ENCODE data around the gene XRCC1.

XRCC1 gene

GRCh38 chr19:43532571-43532961, 42.8 kb downstream of the XRCC1 start:
- Histone ChIP-seq H3K36me3 (ENCODE audit: control insufficient read depth in 2 of 2, insufficient read depth in 1 of 2, low read length in 2 of 2) (peaks cover 17 to 18% of the 10 kb centered on the region in 2 experiments), H3K4me3 (ENCODE audit: low read depth, low read length) (no peak overlapping the region), H3K27ac (ENCODE audit: extremely low read depth, low read depth, low read length) (peak overlapping the region; percentile 73), H3K4me1 (ENCODE audit: control insufficient read depth, insufficient read depth, low read length) (peaks cover 30% of the 10 kb centered on the region), H3K9me3 (ENCODE audit: control insufficient read depth, insufficient read depth, low read depth, low read length) (no peaks in the 10 kb centered on the region)
- POLR2A ChIA-PET: interaction anchor here (0.8 to 2.2 kb wide), 14 partner anchors 8 to 227 kb away, joined by 3 to 25 read pairs (median 6); partner anchors contain the start of genes IRGQ, PHLDB3 and ZNF576
- CTCF ChIA-PET: interaction anchor here (0.6 to 13.6 kb wide), 13 partner anchors 10 to 414 kb away, joined by 3 to 138 read pairs (median 4); no protein-coding TSS in a partner anchor
- TF ChIP-seq ZNF146 (tag by site-specific recombination; IDR thresholded peaks at IDR 0.05) (no peak), ZBTB8A (tag by site-specific recombination; IDR thresholded peaks at IDR 0.05) (peak; percentile 76), ZNF23 (tag by site-specific recombination; IDR thresholded peaks at IDR 0.05; ENCODE audit: borderline replicate concordance) (no peak)

- Histone ChIP-seq H3K27ac (ENCODE audit: extremely low read depth, low read depth, low read length) (no peak overlapping the region), H3K36me3 (ENCODE audit: control insufficient read depth in 2 of 2, insufficient read depth in 1 of 2, low read length in 2 of 2) (peaks cover 0 to 13% of the 10 kb centered on the region in 2 experiments; a peak in 1 of 3 replicates), H3K4me3 (ENCODE audit: low read depth, low read length) (no peak overlapping the region), H3K9me3 (ENCODE audit: control insufficient read depth, insufficient read depth, low read depth, low read length) (no peaks in the 10 kb centered on the region), H3K4me1 (ENCODE audit: control insufficient read depth, insufficient read depth, low read length) (peaks cover 39% of the 10 kb centered on the region)
- ChIA-PET POLR2A (interaction anchor here (0.5 to 2.7 kb wide), 8 partner anchors 9 to 639 kb away, joined by 3 to 10 read pairs (median 4); partner anchors contain the start of genes IRGQ, PHLDB3 and ZNF576), CTCF (interaction anchor here (0.6 to 14.5 kb wide), 17 partner anchors 9 to 423 kb away, joined by 3 to 749 read pairs (median 5); no protein-coding TSS in a partner anchor)
- peak; percentile 89 for TF ChIP-seq SP7 (tag by site-specific recombination; IDR thresholded peaks at IDR 0.05)
- TF ChIP-seq ZNF362 (tag by site-specific recombination; IDR thresholded peaks at IDR 0.05): peak; percentile 98
- 0 out of 2 replicates have a peak, but pooled peaks have one; percentile 12 for TF ChIP-seq ZBTB48 (tag by site-specific recombination; IDR thresholded peaks at IDR 0.05)
- TF ChIP-seq ZNF157 (tag by site-specific recombination; IDR thresholded peaks at IDR 0.05): no peak
- TF ChIP-seq ZNF155 (tag by site-specific recombination; IDR thresholded peaks at IDR 0.05): no peak
- peak; percentile 85 for TF ChIP-seq ZNF324 (tag by site-specific recombination; IDR thresholded peaks at IDR 0.05)
- TF ChIP-seq ZSCAN5A (tag by site-specific recombination; IDR thresholded peaks at IDR 0.05): no peak
- TF ChIP-seq GLIS1 (tag by site-specific recombination; IDR thresholded peaks at IDR 0.05): peak; percentile 97
- TF ChIP-seq ZNF133 (tag by site-specific recombination; IDR thresholded peaks at IDR 0.05): no peak
- peak; percentile 18; the same call in 1 of the 2 replicates for TF ChIP-seq ZNF10 (tag by site-specific recombination; IDR thresholded peaks at IDR 0.05)
- peak; percentile 53; the same call in 1 of the 2 replicates for TF ChIP-seq ZFHX2 (tag by site-specific recombination; conservative IDR thresholded peaks at IDR 0.05)
- no peak for TF ChIP-seq ZFP41 (tag by site-specific recombination; IDR thresholded peaks at IDR 0.05; ENCODE audit: borderline replicate concordance)
- TF ChIP-seq ATF2 (tag by site-specific recombination; IDR thresholded peaks at IDR 0.05; ENCODE audit: low read depth): peak; percentile 63; the same call in 1 of the 2 replicates
- TF ChIP-seq ZNF146 (tag by site-specific recombination; IDR thresholded peaks at IDR 0.05): no peak; the same call in 1 of the 2 replicates
- peak; percentile 26; the same call in 1 of the 2 replicates for TF ChIP-seq EGR2 (tag by site-specific recombination; IDR thresholded peaks at IDR 0.05; ENCODE audit: low read depth)
- peak; percentile 91 for TF ChIP-seq INSM2 (tag by site-specific recombination; IDR thresholded peaks at IDR 0.05)
- TF ChIP-seq YY2 (tag by site-specific recombination; IDR thresholded peaks at IDR 0.05): no peak
- 0 out of 2 replicates have a peak, but pooled peaks have one; percentile 27 for TF ChIP-seq ZNF623 (tag by site-specific recombination; IDR thresholded peaks at IDR 0.05)
- peak; percentile 16; the same call in 1 of the 2 replicates for TF ChIP-seq ZNF558 (tag by site-specific recombination; IDR thresholded peaks at IDR 0.05)
- TF ChIP-seq SETDB1 (IDR thresholded peaks at IDR 0.05; ENCODE audit: insufficient read length, low read length): no peak
- TF ChIP-seq ZBTB20 (tag by site-specific recombination; IDR thresholded peaks at IDR 0.05): no peak
- TF ChIP-seq ZNF121 (tag by site-specific recombination; IDR thresholded peaks at IDR 0.05): peak; percentile 76
- TF ChIP-seq ZNF354C (tag by site-specific recombination; IDR thresholded peaks at IDR 0.05; ENCODE audit: borderline replicate concordance, low read depth): no peak
- TF ChIP-seq IKZF3 (tag by site-specific recombination; IDR thresholded peaks at IDR 0.05): peak; percentile 85
- no peak for TF ChIP-seq ELK4 (IDR thresholded peaks at IDR 0.05; ENCODE audit: borderline replicate concordance, low read depth, low read length)
Measured at GRCh38 chr19:43527860-43528622, 47.3 kb downstream of the XRCC1 start.

Measured in HEK293 (cell line).